NCI-H510A treated with DMSO at 0.1 percent for 48 hours (cell line): ENCODE data around the gene MALRD1.

Experiments
- DNase-seq: peaks from one replicate; lab custom pipeline; 2025; lab: John Stamatoyannopoulos, UW

The MALRD1 gene

DNA sequence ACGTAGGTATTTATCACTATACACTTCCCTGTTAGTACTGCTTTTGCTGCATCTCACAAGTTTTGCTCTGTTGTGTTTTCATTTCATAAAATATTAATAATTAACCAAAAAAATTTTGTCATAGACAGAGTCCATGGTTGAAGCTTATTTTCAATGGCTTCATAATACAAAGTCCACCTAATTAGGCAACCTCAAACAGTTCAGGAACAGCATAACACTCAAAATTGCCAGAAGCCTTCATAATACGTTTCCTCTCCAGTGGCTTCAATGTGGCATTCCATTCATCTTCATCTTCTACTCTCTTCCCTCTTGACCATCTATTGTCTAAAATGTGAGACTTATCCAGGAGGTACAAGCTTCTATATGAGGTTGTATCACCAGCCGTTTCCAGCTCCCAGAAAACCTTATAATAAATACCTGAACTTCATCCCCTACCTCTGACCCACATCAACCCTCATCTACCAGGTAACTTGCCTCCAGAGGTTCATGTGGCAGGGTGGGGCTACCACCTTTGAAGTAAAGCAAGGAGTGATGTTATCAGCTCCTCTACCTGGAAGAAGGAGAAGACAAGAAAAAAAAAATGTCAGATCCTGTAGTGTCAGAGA lies 337.3 kb downstream of the MALRD1 start:
- no peak for DNase-seq

DNA sequence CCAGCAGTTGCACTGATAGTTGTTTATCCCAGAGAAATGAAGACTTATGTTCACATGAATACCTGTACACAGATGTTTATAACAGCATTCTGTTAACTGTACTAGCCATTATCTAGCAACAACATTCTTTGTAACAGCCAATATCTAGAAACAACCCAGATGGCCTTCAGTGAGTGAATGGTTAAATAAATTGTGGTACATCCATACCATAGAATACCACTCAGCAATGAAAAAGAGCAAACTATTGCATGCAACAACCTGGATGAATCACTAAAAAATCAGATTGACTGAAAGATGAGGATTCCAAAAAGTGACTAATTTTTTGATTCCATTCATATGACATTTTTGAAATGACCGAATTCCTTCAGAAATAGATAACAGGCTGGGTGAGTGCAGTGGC lies 360.3 kb downstream of the MALRD1 start:
- no peak for DNase-seq

DNA sequence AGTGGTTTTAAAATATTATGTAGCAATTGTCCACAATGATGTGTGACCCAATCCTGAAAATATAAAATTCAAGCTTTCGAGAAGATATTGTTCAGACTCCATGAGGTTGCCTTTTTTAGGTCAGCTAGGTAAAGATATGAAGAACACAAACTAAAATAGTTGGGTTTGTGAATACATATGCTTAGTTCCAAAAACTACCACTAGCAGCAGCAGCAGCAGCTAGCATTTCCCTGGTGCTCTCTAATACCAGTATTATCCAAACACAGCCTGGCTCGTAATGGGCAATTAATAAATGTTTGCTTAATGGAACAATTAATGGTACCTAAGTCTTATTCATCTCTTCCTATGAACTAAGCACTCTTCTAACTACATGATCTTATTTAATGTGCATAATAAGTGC lies 362.5 kb downstream of the MALRD1 start:
- DNase-seq = no peak

DNA sequence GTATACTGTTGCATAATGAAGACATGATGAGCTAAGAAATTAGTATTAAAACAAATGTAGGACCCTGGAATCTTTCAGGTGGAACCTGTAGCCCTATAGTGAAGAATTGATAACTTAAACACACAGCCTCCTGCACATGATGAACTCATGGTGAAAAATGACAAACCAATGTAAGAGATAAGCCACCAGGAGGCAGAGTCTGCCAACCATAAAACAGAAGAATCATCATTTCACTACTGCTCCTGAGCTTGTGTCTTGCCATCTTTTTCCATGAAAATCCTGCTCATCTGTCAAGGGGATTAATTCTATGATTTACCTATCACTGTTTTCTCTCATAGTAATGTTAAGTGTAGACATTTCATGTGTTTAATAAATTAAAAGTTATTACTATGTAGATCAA lies 363.9 kb downstream of the MALRD1 start:
- DNase-seq = no peak

DNA sequence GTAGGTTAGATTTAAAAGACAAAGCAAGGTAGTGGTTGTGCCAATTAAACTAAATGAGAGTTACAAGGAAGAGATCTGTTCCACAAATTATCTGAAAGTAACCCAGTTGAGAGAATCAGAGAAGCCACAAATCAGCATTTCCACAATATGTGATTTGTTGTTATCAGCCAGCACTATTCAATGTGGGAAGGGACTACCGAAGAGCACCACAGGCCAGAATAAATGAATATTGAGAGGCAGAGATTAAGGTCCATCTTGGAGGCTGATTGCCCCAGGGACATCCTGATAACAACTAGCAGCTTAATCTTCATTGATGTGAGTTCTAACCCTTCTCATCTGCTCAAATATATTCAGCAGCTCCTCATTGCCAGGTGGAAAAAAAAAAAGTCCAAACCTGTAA lies 367.6 kb downstream of the MALRD1 start:
- no peak for DNase-seq

DNA sequence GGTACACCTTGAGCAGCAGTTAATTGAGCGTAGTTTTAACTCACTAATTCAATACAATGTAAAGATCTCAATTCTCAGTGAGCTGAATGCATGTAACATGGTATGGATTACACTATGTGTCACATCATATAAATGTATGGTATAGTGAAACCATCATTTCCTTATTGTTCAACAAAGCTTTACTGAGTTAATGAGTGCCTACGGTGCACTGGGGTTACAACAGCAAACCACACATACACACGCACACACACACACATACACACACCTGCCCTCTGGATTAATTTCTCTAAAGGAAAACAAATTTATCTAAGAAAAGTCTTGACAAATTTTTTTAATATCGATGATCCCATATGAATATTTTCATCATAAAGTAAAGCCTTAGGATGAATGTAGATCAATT lies 369.1 kb downstream of the MALRD1 start:
- DNase-seq = no peak

DNA sequence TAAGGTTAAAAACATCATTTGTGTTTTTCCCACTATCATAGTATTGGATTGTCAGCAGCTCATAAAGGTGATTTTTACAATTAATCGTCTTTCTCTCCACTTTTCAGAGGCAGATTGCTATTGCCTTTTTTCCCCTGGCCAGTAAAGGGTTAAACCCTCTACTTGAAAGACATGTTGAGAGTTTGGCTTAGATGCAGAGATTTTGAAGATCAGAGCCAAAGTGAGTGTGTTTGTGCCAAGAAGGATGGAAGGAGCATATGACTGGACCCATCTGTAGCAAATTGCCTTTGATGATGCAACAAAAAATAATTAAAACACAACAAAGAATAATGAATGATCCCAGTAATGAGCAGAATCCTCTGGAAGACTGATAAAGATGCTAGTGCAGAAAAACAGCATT lies 373.1 kb downstream of the MALRD1 start:
- no peak for DNase-seq

DNA sequence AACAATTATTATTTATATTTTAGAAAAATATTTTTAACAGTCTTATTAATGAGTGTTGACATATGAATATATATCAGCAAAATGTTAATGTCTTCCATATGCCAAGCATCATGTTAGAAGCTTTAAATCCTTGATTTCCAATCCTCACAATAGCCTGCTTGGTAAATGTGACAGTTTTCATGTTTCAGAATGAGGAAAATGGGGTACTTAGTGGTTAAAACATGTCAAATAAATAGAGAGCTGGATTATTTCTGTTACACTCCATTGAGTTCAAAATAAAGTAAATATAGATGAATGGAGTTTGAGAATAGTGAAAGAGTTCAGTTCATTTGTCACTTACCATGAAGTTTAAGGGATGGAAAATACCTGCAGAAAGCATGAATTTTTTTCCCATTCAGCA lies 377.4 kb downstream of the MALRD1 start:
- no peak for DNase-seq

DNA sequence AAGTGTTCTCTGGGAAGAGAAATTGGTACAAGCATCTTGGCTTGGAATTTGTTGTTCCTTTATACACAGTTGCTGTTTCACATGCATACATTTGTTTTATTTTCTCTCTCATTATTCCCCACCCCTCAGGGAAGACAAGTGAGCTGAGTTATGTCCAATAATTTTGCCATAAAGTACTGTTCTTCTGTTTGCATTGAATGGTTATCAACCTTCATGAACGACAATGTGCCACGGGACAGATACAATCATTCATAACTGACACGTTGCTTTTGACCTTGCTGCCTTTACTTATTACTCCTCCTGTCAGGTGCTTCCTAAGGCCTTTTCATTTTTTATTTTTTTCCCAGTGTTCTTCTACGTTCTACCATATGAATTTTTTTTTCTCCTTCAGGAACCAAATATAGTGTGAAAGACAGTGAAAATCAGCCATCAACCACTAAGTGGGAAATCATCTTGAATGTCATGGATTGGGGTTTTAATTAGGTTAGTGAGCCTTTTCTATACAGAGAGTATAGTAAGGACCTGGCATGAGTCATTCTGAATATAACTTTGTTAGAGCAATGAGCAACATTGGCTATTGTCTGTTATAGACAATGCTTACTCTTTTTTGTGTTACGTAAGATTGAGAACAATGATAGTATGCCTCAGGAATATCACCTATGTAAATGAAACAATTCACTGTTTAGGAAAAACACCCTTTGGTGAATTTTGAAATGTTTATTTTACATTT lies 383.2 kb downstream of the MALRD1 start:
- DNase-seq = no peak

DNA sequence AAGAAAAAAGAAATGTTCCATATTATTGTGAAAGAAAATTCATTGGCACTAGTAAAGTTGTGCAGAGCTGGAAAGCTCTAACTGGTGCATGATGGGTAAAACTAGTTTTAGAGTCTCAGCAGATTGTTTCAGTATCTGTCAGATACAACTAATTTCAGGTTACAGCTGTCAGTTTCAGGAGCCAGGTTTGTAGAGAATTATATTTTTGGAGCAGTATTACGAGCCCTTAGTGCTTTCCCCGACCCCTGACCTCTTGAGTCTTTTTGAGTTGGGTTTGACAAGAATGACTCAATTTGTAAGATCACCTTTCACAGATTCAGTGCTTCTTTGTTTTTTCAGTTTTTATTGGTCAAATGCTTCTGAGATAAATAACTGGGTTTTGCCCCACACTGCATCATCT lies 401.3 kb downstream of the MALRD1 start:
- DNase-seq = no peak

DNA sequence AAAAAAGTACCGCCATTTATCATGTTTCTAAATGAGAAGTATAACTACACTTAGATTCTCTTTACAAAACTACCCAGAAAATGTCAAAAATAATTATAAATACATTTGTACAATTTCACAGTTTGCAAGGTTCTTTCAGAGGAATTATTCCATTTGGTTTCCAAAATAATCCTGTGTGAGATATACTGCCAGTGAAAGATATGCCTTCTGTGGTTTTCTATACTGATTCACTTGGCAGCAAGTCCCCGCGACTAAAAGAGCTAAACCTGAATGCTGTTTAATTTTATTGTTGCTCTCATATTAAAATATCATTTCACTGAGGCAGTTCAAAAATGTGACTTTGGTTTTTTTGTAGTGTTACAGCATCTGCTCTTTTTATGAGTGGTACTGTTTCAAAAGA lies 402.8 kb downstream of the MALRD1 start:
- DNase-seq = no peak

DNA sequence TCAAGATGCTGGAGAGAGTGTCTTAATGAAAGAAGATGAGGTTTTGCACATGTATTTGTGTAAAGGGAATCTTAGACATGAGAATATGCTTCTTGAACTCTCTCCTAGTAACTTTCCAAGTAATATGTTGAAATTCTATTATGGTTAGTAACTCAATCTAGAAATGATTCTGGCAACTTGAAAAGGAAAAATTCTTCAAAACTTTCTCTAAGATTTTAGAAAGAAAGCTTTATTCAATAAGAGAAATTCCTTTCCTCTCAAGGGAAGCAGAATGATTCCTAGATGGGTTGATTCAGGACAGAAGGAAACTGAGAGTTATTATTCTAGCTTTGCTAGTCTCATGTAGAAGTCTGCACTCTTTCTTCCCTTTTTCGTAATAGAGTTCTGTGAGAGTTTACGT lies 403.3 kb downstream of the MALRD1 start:
- DNase-seq = no peak

DNA sequence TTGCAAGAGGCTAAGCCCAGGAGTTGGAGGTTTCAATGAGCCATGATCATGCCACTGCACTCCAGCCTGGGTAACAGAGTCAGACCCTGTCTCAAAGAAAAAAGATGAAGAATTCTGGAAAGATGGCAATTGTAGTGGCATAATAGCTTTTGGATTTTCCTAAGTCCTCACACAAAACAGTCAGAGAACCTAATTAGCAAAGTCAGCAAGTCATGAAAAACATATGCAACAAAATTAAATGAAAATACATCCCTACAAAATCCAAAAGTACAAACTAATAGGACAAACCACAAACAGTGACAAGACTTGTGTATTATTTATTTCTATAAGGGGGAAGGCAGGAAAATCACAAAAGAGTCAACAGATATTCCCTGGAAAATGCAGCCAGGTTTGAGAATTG lies 405.4 kb downstream of the MALRD1 start:
- no peak for DNase-seq

DNA sequence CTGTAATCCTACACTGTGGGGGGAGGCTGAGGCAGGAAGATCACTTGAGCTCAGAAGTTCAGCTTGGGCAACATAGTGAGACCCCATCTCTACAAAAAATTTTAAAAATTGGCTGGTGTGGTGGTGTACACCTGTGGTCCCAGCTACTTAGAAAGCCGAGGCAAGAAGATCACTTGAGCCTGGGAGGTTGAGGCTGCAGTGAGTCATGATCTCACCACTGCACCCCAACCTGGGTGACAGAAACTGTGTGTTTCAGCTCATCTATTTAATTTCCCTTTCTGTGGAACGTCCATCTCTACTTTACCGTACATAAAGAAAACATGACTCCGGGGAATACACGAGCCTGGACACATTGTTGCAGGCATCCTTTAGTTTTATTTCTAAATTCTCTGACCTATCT lies 413.0 kb downstream of the MALRD1 start:
- DNase-seq = no peak

DNA sequence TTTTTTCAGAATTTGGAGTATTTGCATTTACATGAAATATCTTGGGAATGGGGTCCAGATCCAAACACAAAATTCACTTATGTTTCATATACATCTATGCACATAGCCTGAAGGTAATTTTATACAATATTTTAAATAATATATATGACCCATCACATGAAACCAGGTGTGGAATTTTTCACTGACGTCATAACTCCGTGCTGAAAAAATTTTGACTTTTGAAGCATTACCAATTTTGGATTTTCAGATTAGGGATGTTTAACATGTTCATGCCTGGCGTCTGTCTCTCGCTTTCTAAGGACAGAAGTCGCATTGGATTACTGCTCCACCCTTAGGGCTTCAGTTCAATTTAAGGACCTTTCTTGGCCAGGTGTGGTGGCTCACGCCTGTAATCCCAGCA lies 418.1 kb downstream of the MALRD1 start:
- no peak for DNase-seq

DNA sequence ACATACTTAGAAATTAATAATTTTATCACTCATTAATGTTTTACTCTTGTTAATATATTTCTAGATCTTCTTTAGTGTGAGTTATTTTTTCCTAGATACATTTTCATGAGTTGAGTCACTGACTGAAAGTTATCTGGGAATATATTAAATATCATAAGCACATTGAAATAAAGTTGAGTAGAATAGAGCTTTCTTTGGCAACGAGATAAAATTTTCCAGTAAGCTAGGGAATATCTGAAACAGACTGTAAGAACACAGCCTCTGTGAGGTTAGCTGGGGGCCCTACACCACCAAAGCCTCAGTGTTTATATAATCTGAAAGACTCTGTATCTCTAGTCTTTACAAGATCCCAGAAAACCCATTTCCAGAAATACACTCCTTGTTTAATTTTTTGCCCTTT lies 419.8 kb downstream of the MALRD1 start:
- DNase-seq = no peak

DNA sequence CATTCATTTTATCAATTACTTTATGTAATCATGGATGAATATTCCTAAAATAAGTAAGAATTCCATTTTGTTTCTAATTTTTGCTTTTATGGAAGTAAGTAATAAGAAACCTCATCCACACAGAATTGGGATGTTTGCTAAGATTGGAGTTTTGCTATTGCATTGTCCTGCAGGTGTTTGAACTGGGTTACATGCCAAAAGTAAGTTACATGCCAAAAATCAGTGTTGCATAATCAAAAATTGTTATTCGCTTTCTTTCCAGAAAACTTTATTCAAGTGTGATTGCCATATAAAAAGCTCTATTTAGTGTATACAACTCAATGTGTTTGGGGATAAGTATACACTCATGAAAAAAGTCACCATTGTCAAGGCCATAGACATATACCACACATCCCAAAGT lies 420.9 kb downstream of the MALRD1 start:
- DNase-seq = no peak

DNA sequence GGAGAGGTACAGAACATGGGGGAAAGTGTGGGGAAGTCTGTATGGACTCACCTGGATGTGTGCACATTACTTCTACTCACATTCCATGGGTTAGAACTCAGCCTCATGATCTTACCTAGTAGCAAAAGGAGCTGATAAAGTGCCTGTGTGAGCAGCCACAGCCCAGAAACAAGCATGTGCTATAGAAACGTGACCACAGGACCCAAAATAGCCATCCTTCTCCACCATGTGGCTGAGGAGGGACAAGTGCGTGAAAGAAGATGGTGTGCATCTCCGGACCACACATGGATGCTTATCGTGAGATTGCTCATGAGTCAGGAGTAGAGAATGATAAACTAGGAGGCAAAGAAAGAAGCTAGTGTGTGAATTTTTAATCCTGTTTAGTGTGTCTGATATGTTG lies 431.3 kb downstream of the MALRD1 start:
- no peak for DNase-seq

DNA sequence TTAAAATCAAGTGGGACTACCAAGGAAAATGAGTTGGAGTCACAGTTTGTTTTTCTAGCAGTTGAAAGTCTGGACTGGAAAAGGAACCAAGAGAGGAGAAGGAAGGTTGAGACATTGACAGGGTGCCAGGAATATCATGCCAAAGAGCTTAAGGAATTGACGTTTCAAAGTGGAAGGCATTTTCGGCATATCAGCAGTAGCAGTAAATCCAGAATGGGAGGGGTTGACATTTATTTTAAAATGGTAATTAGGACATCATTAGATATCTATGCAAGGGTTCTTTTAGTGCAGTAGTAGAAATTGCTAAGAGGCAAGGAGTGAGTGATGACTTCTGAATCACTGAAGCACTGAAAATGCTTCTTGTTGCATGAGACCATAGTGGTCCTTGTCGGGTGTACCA lies 431.8 kb downstream of the MALRD1 start:
- DNase-seq = no peak

DNA sequence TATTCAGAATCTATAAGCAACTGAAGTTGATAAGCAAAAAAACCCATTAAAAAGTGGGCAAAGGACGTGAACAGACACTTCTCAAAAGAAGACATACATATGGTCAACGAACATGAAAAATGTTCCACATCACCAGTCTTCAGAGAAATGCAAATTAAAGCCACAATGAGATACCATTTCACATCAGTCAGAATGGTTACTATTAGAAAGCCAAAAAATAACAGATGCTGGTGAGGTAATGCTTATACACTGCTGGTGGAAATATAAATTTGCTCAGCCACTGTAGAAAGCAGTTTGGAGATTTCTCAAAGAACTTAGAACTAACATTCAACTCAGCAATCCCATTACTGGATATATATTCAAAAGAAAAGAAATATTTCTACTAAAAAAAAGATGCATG lies 434.8 kb downstream of the MALRD1 start:
- no peak for DNase-seq

DNA sequence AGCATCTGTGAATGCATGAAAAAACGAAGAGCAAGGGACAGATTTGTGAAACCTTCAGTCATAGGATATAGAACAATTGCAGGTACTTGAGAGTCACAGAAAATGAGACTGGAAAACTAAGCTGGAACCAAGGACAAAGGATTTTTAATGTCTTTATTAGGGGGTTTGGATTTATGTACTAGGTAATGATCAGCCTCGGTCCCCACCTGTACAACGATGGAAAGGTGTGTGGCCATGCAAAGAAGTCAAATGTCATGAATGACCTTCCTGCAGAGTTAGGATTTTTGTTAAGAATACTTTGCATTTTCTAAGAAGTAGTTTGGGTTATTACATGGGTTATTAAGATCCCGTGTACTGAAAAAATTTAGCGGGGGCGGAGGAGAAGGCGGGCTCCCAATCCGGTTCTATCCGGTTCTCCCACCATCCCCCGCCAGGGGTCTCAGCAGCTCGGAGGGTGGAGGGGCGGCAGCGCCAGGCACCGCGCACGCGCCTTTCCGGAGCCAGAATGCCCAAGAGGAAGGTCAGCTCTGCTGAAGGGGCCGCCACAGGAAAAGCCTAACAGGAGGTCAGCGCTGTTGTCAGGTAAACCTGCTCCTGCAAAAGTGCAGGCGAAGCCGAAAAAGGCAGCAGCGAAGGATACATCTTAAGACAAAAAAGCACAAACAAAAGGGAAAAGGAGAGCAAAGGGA lies 440.1 kb downstream of the MALRD1 start:
- DNase-seq = no peak

DNA sequence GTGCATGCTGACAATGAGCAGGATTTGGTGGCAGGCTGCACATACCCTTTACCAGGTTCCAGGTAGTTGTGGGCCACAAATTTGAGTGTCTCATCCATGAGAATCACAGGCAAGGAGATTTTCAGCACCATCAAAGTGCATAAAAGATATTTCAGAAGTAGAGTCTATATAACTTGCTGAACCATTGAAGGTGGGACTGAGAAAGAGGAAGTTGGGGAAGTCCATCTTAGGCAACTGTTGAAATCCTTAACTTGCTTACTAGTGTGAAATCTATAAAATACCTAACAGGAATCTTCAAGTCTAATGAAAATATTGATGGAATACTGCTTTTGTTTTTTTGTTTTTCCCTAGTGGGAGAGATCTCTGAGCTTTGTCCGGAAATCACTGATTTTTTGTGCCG lies 442.6 kb downstream of the MALRD1 start:
- no peak for DNase-seq

DNA sequence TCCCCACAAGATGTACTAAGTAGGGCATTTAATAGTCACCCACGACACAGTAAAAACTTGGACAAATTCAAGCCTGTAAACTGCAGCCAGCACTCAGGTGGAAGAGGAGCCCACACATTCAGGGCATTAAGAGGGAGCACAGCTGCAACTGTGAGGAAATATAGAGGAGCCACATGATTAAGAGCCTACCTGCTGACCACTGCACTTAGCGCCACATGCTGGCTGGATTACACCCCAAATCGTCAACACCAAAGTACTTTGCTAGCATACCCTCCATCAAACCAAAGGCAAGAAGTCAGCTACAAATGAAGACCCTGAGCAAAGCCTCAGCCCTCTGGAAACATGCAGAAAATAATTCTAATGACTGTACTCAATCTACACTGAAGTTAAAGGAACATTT lies 445.3 kb downstream of the MALRD1 start:
- no peak for DNase-seq

DNA sequence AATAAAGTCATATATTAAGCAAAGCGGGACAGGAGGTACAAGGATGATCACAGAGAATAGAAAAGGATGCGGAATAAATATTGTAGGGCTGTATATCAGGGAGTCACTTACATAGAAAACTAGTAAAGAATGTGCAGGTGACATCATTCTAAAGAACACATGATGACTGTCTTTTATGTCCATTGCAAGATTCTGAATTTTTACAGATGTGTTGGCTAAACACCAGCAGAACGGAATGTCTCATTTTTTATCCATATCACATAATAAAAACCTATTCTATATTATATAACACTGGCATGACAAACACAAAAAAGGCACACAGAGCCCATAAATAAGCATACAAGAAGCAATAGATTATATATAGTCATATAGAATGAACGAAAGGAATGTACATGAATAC lies 448.4 kb downstream of the MALRD1 start:
- DNase-seq = no peak
